Tibial nerve (tissue), 4 donors: ENCODE measurements around the gene CCDC15. TPM values are rescaled to one million over a fixed set of nuclear protein-coding genes. Genes with fewer than 3 reads are reported as not detected.

ENCODE experiments used
- DNase-seq, 2 donors: peaks; one replicate each; pipeline ENCODE4 v3.0.0-alpha.2; 2019; ENCODE audit warnings: low spot score in 2 of 2
- H3K27ac ChIP-seq, 4 donors: fragments of 200-600 bp; sonication (generic) in 3 of 4; one replicate each; pipeline ENCODE4 v1.5.1; 2017 to 2019; ENCODE audit warnings: mild to moderate bottlenecking in 1 of 4
- H3K27me3 ChIP-seq, 2 donors: fragments of 200-600 bp; sonication (generic) in 1 of 2; one replicate each; pipeline versions ENCODE4 v1.5.1 to v1.6.0; 2017 to 2019
- H3K36me3 ChIP-seq, 3 donors: fragments of 200-600 bp; sonication (generic); one replicate each; pipeline ENCODE4 v1.5.1; 2018 to 2019
- H3K4me1 ChIP-seq, 4 donors: fragments of 200-600 bp; sonication (generic) in 3 of 4; one replicate each; pipeline ENCODE4 v1.5.1; 2017 to 2019
- H3K4me3 ChIP-seq, 4 donors: fragments of 200-600 bp; sonication (generic) in 3 of 4; one replicate each; pipeline ENCODE4 v1.5.1; 2017 to 2019; ENCODE audit warnings: mild to moderate bottlenecking in 1 of 4, moderate library complexity in 1 of 4
- H3K9me3 ChIP-seq, 4 donors: fragments of 200-600 bp; sonication (generic) in 3 of 4; one replicate each; pipeline ENCODE4 v1.5.1; 2017 to 2019
- EP300 ChIP-seq, 2 donors: sonication (generic); formaldehyde crosslinking; IDR thresholded peaks; one replicate each; pipeline ENCODE4 v1.6.1; 2017; ENCODE audit warnings: antibody characterized with exemption in 2 of 2, mild to moderate bottlenecking in 1 of 2
- POLR2A ChIP-seq, 2 donors: fragments of 450-650 bp; IDR thresholded peaks; one replicate each; pipeline ENCODE4 v1.6.1; 2017; ENCODE audit warnings: antibody characterized with exemption in 2 of 2, mild to moderate bottlenecking in 2 of 2, moderate library complexity in 2 of 2
- WGBS, 2 donors: methylation state at CpG; one replicate each; pipeline ENCODE4 v1.1.5; 2018; 5-methylcytosine and 5-hydroxymethylcytosine counted together
- total RNA-seq, 4 donors: library from RNA; depleted of rRNA; stranded (reverse); fragments of >200 nt; gene quantifications; one replicate each; pipeline ENCODE4 v1.1.0, GENCODE V29; 2016
- TF ChIP-seq, protein P1 (sequence below), 5 experiments: fragments of 200-600 bp in 3 of 5; fragments of 450-650 bp in 2 of 5; sonication (generic) in 3 of 5; IDR thresholded peaks; one replicate each; pipeline ENCODE4 v1.5.1; 2016 to 2019; ENCODE audit warnings: antibody characterized with exemption in 5 of 5, mild to moderate bottlenecking in 3 of 5, moderate library complexity in 2 of 5

CCDC15 gene
- total RNA-seq, 4 donors from 2014 or later, result 0.98 to 4.2 (median 2.6) TPM

DNA sequence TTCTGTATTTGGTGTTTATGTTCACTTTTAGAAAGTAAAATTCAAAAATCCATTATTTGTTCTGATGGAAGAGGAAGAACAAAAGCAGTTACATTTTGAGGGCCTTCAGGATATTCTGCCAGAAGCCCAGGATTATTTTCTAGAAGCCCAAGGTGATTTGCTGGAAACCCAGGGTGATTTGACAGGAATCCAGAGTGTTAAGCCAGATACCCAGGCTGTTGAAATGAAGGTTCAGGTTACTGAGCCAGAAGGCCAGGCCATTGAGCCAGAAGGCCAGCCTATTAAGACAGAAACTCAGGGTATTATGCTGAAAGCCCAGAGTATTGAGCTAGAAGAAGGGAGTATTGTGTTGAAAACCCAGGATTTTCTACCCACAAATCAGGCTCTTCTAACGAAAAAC lies 33.1 kb downstream of the CCDC15 start:
- 44 to 50% methylated on average over 1 of the region's 1 CpG for WGBS, 2 donors
- Histone ChIP-seq H3K27me3 (no peaks in the 10 kb centered on the region), H3K4me3 (no peak overlapping the region), H3K36me3 (peaks cover 0 to 34% (median 0%) of the 10 kb centered on the region in 3 donors), H3K4me1 (no peaks in the 10 kb centered on the region), H3K9me3 (peaks cover 0 to 3% (median 0%) of the 10 kb centered on the region in 4 donors), H3K27ac (no peak overlapping the region)
- no peak for DNase-seq
- no peak for TF ChIP-seq EP300 (IDR thresholded peaks at IDR 0.05)
- TF ChIP-seq, protein P1, sequence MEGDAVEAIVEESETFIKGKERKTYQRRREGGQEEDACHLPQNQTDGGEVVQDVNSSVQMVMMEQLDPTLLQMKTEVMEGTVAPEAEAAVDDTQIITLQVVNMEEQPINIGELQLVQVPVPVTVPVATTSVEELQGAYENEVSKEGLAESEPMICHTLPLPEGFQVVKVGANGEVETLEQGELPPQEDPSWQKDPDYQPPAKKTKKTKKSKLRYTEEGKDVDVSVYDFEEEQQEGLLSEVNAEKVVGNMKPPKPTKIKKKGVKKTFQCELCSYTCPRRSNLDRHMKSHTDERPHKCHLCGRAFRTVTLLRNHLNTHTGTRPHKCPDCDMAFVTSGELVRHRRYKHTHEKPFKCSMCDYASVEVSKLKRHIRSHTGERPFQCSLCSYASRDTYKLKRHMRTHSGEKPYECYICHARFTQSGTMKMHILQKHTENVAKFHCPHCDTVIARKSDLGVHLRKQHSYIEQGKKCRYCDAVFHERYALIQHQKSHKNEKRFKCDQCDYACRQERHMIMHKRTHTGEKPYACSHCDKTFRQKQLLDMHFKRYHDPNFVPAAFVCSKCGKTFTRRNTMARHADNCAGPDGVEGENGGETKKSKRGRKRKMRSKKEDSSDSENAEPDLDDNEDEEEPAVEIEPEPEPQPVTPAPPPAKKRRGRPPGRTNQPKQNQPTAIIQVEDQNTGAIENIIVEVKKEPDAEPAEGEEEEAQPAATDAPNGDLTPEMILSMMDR (IDR thresholded peaks at IDR 0.05), result no peak
- no peak for TF ChIP-seq POLR2A (IDR thresholded peaks at IDR 0.05)

DNA sequence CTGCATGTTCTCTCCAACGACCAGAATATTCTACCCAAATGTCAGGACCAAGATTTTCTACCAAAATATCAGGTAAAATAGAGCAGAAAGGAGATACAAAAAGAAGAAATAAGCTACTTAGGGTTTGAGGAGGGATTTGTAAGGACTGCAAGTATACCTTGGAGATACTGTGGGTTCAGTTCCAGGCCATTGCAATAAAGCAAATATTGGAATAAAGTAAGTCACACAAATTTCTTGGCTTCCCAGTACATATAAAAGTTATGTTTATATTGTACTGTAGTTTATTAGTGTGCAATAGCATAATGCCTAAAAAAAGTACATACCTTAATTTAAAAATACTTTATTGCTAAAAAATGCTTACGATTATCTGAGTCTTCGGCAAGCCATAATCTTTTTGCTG lies 34.1 kb downstream of the CCDC15 start:
- Histone ChIP-seq H3K36me3 (peaks cover 0 to 27% (median 0%) of the 10 kb centered on the region in 3 donors), H3K4me3 (no peak overlapping the region), H3K27me3 (no peaks in the 10 kb centered on the region), H3K9me3 (no peaks in the 10 kb centered on the region), H3K4me1 (no peaks in the 10 kb centered on the region), H3K27ac (no peak overlapping the region)
- 96% methylated on average over 3 of the region's 3 CpGs for WGBS, 2 donors
- TF ChIP-seq, protein P1 (IDR thresholded peaks at IDR 0.05), result no peak
- TF ChIP-seq EP300 (IDR thresholded peaks at IDR 0.05) (no peak), POLR2A (IDR thresholded peaks at IDR 0.05) (no peak)
- no peak for DNase-seq

DNA sequence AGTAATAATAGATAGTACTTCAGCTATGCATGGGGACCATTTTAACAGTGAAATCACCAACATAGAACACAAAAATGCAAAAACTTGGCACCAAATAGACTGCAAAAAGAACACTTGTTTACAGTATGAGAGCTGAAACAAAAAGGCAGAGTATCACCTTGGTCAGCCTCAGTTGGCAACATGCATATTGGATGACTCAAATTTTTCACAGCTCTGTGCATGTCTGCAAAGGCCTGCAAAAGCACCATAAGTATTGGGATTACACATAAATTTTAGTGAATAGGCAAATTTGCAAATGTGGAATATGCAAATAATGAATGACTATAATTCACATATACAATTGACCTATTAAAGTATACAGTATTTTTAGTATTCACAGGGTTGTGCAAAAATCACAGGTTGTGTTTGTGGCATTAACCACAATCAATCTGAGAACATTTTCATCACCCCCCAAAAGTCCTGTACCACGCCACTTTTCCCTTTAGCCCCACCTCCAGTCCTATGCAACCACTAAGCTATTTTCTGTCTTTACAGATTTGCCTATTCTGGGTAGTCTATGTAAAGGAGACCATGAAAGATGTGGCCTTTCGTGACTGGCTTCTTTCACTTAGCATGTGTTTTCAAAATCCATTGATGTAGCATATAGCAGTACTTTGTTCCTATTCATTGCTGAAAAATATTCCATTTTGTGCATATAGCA lies 47.2 kb downstream of the CCDC15 start:
- H3K27me3 ChIP-seq, result no peaks in the 10 kb centered on the region
- no peak for DNase-seq
- H3K36me3 ChIP-seq, result peaks cover 0 to 35% (median 0%) of the 10 kb centered on the region in 3 donors
- no peaks in the 10 kb centered on the region for H3K4me1 ChIP-seq
- 91 to 96% methylated on average over 2 of the region's 2 CpGs for WGBS, 2 donors
- no peak for TF ChIP-seq EP300 (IDR thresholded peaks at IDR 0.05)
- TF ChIP-seq, protein P1 (IDR thresholded peaks at IDR 0.05), result no peak
- TF ChIP-seq POLR2A (IDR thresholded peaks at IDR 0.05), result no peak
- H3K27ac ChIP-seq, result no peak overlapping the region
- no peak overlapping the region for H3K4me3 ChIP-seq
- H3K9me3 ChIP-seq, result peaks cover 0 to 13% (median 0%) of the 10 kb centered on the region in 4 donors

DNA sequence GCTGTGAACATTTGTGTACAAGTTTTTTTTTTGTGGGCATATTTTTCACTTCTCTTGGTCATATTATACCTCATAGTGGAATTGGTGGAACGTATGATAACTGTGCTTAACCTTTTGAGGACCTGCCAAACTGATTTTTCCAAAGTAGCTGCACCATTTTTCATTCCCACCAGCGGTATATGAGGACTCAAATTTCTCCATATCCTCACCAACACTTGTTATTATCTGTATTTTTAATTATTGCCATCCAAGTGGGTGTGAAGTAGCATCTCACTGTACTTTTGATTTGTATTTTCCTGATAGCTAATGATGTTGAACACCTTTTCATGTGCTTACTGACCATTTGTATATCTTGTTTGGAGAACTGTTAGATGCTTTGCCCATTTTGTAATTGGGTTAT lies 47.8 kb downstream of the CCDC15 start:
- DNase-seq, result no peak
- H3K27me3 ChIP-seq, result no peaks in the 10 kb centered on the region
- peaks cover 0 to 42% (median 0%) of the 10 kb centered on the region in 3 donors for H3K36me3 ChIP-seq
- WGBS, 2 donors, result 88 to 90% methylated on average over 2 of the region's 2 CpGs
- H3K4me1 ChIP-seq, result no peaks in the 10 kb centered on the region
- H3K4me3 ChIP-seq, result no peak overlapping the region
- no peak for TF ChIP-seq POLR2A (IDR thresholded peaks at IDR 0.05)
- TF ChIP-seq, protein P1 (IDR thresholded peaks at IDR 0.05), result no peak
- TF ChIP-seq EP300 (IDR thresholded peaks at IDR 0.05), result no peak
- no peak overlapping the region for H3K27ac ChIP-seq
- H3K9me3 ChIP-seq, result peaks cover 0 to 18% (median 0%) of the 10 kb centered on the region in 4 donors

DNA sequence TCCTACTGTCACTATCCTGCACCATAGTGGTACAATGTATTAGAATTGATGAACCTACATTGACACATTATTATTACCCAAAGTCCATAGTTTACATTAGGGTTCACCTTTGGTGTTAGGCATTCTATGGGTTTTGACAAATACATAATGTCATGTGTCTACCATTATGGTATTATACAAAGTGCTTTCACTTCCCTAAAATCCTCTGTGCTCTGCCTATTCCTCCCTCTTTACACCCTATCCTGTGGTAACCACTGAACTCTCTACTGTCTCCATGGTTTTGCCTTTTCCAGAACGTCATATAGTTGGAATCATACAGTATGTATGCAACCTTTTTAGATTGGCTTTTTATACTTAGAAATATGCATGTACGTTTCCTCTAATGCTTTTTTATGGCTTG lies 51.5 kb downstream of the CCDC15 start:
- no peak overlapping the region for H3K27ac ChIP-seq
- DNase-seq, result no peak
- H3K27me3 ChIP-seq, result no peaks in the 10 kb centered on the region
- H3K4me3 ChIP-seq, result no peak overlapping the region
- no peaks in the 10 kb centered on the region for H3K4me1 ChIP-seq
- peaks cover 0 to 18% (median 0%) of the 10 kb centered on the region in 4 donors for H3K9me3 ChIP-seq
- 93 to 99% methylated on average over 2 of the region's 2 CpGs for WGBS, 2 donors
- peaks cover 0 to 50% (median 0%) of the 10 kb centered on the region in 3 donors for H3K36me3 ChIP-seq
- TF ChIP-seq, protein P1 (IDR thresholded peaks at IDR 0.05), result no peak
- TF ChIP-seq POLR2A (IDR thresholded peaks at IDR 0.05) (no peak), EP300 (IDR thresholded peaks at IDR 0.05) (no peak)
